Measurements from ENCODE around the gene TMEM225B.

- TF ChIP-seq EZH2 (IDR thresholded peaks at IDR 0.05; ENCODE audit: borderline replicate concordance, low read depth, low read length, poor library complexity, severe bottlenecking) (no peak), CTCF (conservative IDR thresholded peaks at IDR 0.05; ENCODE audit: low read depth, low read length) (no peak)
These were observed 41.2 kb downstream of the TMEM225B start for GRCh38 chr7:99639267-99639666.
